ENCODE measurements around the gene IL3RA.
"Not testable (repeated sequence)": the region's sequence is repeated elsewhere in the genome, so short reads cannot be mapped to it uniquely, and the experiment has no call there.

Gene IL3RA

DNA sequence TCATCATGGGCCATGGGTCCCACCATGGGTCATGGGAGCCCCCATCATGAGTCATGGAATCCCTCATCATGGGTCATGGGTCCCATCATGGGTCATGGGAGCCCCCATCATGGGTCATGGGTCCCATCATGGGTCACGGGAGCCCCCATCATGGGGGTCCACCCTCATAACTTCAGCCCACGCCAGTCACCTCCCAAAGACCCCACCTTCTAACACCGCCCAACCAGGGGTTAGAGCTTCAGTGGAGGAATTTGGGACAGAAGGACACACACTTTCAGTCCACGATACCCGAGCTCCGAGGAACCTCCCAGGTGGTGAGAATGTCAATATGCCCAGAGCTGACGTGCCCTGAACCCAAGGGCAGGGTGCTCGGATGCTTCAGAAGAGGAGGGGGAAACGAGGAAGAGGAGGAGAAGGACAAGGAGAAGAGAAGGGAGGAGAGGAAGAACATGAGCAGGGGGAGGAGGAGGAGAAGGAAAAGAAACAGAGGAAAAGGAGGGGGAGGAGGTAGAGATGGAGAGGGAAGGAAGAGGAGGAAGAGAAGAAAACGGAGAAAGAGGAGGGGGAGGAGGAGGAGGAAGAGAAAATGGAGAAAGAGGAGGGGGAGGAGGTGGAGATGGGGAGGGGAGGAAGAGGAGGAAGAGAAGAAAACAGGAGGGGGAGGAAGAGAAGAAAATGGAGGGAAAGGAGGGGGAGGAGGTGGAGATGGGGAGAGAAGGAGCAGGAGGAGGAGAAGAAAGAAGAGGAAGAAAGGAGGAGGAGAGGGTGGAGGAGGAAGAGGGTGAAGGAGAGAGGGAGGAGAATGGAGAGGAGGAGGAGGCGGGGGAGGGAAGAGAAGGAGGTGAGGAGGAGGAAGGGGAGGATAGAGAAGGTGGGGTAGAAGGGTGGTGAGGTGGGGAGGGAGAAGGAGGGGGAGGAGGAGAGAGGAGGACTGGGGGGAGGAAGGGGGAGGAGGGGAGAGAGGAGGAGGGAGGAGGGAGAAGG lies 17.7 kb downstream of the IL3RA start:
- Mint-ChIP-seq H3K27ac (no peak overlapping the region), H3K4me1 (no peaks in the 10 kb centered on the region), H3K36me3 (ENCODE audit: low read depth) (peaks cover 6% of the 10 kb centered on the region), H3K9me3 (no peaks in the 10 kb centered on the region), H3K4me3 (no peak overlapping the region), H3K27me3 (no peaks in the 10 kb centered on the region)
- DNase-seq, result no peak
- ATAC-seq, result no peak

DNA sequence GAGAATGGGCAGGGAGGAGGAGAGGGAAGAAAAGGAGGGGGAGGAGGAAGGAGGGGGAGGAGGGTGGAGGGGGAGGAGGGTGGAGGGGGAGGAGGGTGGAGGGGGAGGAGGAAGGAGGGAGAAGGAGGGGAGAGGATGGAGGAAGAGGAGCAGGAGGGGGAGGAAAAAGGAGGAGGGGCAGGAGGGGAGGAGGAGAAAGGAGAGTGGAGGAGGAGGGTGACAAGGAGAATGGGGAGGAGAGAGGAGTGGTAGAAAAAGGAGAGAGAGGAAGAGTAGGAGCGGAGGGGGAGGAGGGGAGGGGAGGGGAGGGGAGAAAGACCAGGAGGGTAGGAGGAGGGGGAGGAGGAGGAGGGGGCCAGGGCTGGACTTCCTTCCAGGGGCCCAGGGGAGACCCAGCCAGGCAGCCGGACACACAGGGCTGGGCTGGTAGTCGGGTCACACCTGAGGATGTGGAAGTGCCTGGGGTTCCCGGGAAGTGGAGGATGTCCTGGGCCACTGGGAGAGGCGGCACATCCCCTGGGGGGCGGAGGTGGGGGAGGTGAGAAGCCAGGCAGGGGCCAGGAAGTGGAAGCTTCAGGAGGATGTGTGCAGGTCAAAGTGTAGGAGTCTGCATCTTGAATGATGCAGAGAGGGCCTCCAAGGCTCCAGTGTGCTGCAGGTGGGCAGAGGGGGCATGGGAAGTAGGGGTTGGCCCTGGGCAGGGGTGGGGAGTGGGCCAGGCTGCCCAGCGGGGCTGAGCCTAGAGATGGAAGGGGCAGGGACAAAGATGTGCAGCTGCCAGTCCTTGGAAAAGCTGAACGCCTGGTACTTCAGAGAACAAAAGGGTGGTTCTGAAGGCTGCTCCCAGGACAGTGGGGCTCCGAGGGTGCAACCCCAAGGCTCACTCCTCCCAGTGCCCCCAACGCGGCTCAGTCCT lies 18.8 kb downstream of the IL3RA start:
- H3K4me1 Mint-ChIP-seq, result no peaks in the 10 kb centered on the region
- H3K27ac Mint-ChIP-seq, result no peak overlapping the region
- no peaks in the 10 kb centered on the region for H3K9me3 Mint-ChIP-seq
- ATAC-seq (no peak), DNase-seq (no peak)
- peaks cover 6% of the 10 kb centered on the region for H3K36me3 Mint-ChIP-seq (ENCODE audit: low read depth)
- H3K27me3 Mint-ChIP-seq, result no peaks in the 10 kb centered on the region
- no peak overlapping the region for H3K4me3 Mint-ChIP-seq

DNA sequence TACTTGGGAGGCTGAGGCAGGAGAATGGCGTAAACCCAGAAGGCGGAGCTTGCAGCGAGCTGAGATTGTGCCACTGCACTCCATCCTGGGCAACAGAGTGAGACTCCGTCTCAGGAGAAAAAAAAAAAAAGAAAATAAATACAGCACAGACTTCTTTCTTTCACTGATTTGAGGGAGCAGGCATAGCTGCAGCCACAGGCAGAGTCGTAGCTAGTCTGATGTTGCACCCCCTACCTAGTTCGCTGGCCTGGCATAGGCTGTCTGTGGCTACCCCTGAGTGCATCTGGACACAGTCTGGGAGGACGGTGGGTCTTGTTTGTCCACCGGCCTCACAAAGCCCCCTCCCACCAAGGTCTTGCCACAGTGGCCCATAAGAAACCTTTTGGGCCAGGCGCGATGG lies 21.4 kb downstream of the IL3RA start:
- no peaks in the 10 kb centered on the region for H3K27me3 Mint-ChIP-seq
- ATAC-seq (no peak), DNase-seq (no peak)
- H3K36me3 Mint-ChIP-seq (ENCODE audit: low read depth), result peaks cover 14% of the 10 kb centered on the region
- H3K4me3 Mint-ChIP-seq, result no peak overlapping the region
- peaks cover 6% of the 10 kb centered on the region for H3K4me1 Mint-ChIP-seq
- H3K9me3 Mint-ChIP-seq, result no peaks in the 10 kb centered on the region
- no peak overlapping the region for H3K27ac Mint-ChIP-seq

DNA sequence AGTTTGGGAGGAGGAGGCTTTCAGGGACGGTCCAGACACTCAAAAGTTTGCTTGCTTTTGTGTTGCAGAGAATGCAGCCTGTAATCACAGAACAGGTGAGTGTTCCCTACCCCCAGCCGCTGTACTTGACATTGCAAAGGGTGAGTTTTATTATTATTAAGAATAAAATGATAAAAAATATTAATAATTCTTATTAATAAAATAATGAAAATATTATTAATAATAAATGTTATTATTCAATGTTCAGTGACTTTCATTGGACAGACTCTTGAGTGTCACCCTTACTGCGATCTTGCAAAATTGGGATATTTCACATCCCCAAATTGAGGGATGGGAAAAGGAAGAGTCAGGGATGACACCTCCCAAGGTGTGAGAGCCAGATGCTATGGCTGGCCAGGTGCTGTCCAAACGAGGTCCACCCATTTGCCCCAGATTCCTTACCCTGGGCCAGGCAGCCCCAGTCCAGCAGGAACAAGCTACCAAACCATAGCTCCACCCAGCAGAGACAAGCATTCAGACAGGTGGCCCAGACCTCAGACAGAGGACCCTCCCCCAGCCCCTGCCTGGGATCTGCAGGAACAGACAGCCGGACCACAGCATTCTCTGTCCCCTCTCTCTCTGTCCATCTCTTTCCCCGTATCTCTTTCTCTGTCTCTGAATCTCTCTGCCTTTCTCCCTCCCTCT lies 22.4 kb downstream of the IL3RA start:
- H3K4me3 Mint-ChIP-seq, result no peak overlapping the region
- peaks cover 6% of the 10 kb centered on the region for H3K4me1 Mint-ChIP-seq
- H3K9me3 Mint-ChIP-seq, result no peaks in the 10 kb centered on the region
- ATAC-seq (no peak), DNase-seq (no peak)
- H3K27me3 Mint-ChIP-seq, result no peaks in the 10 kb centered on the region
- peaks cover 14% of the 10 kb centered on the region for H3K36me3 Mint-ChIP-seq (ENCODE audit: low read depth)
- H3K27ac Mint-ChIP-seq, result no peak overlapping the region

DNA sequence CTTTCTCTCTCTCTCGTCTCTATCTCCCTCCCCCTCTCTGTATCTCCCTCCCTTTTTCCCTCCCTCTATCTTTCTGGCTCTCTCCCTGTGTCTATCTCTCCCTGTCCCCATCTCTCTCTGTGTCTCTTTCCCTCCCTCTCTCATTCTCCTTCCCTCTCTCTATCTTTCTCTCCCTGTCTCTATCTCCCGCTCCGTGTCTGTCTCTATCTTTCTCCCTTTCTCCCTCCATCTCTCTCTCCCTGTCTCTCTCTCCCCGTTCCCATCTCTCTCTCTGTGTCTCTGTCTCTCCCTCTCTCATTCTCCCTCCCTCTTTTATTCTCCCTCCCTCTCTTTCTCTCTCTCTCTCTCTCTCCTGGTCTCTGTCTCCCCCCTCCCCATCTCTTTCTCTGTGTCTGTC lies 22.9 kb downstream of the IL3RA start:
- H3K4me1 Mint-ChIP-seq, result peaks cover 6% of the 10 kb centered on the region
- no peak overlapping the region for H3K27ac Mint-ChIP-seq
- no peak overlapping the region for H3K4me3 Mint-ChIP-seq
- DNase-seq (no peak), ATAC-seq (no peak)
- H3K36me3 Mint-ChIP-seq (ENCODE audit: low read depth), result peaks cover 14% of the 10 kb centered on the region
- no peaks in the 10 kb centered on the region for H3K27me3 Mint-ChIP-seq
- no peaks in the 10 kb centered on the region for H3K9me3 Mint-ChIP-seq

DNA sequence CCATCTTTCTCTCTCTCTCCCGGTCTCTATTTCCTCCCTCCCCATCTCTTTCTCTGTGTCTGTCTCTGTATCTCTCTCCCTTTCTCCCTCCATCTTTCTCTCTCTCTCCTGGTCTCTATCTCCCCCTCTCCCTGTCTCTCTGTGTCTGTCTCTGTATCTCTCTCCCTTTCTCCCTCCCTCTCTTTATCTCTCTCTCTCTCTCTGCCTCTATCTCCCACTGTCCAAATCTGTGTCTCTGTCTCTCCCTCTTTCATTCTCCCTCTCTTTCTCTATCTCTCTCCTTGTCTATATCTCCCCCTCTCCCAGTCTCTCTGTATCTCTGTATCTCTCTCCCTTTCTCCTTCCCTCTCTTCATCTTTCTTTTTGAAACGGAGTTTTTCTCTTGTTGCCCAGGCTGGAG lies 23.6 kb downstream of the IL3RA start:
- no peak for ATAC-seq
- no peak overlapping the region for H3K27ac Mint-ChIP-seq

DNA sequence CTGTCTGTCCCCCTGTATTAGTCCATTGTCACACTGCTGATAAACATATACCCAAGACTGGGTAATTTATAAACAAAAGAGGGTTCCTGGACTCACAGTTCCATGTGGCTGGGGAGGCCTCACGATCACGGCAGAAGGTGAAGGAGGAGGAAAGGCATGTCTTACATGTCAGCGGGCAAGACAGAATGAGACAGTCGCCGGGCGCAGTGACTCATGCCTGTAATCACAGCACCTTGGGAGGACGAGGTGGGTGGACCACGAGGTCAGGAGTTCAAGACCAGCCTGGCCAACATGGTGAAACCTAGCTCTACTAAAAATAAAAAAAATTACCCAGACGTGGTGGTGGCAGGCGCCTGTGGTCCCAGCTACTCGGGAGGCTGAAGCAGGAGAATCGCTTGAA lies 24.7 kb downstream of the IL3RA start:
- Mint-ChIP-seq H3K4me3 (no peak overlapping the region), H3K27ac (no peak overlapping the region), H3K9me3 (no peaks in the 10 kb centered on the region), H3K27me3 (no peaks in the 10 kb centered on the region), H3K4me1 (peaks cover 8% of the 10 kb centered on the region), H3K36me3 (ENCODE audit: low read depth) (peaks cover 17% of the 10 kb centered on the region)
- DNase-seq (peak; percentile 18), ATAC-seq (no peak)

More for the DNA sequence above, 23.6 kb downstream of the IL3RA start:
- Mint-ChIP-seq H3K9me3 (no peaks in the 10 kb centered on the region), H3K4me1 (peaks cover 8% of the 10 kb centered on the region), H3K36me3 (ENCODE audit: low read depth) (peaks cover 17% of the 10 kb centered on the region), H3K4me3 (no peak overlapping the region), H3K27me3 (no peaks in the 10 kb centered on the region)
- DNase-seq, result no peak

DNA sequence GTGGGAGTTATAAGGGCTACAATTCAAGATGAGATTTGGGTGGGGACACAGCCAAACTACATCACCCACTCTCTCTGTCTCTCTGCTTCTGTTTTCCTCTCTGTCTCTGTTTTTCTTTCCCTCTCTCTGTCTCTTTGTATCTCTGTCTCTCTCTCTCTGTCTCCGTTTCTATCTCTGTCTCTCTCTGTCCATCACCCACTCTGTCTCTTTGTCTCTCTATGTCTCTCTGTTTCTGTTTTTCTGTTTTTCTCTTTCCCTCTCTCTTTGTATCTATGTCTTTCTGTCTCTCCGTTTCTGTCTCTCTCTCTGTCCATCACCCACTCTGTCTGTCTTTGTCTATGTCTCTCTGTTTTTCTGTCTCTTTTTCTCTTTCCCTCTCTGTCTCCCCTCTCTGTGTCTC lies 25.3 kb downstream of the IL3RA start:
- Mint-ChIP-seq H3K27me3 (no peaks in the 10 kb centered on the region), H3K36me3 (ENCODE audit: low read depth) (peaks cover 17% of the 10 kb centered on the region), H3K9me3 (no peaks in the 10 kb centered on the region), H3K27ac (no peak overlapping the region), H3K4me1 (peaks cover 8% of the 10 kb centered on the region), H3K4me3 (no peak overlapping the region)
- ATAC-seq (no peak), DNase-seq (no peak)

DNA sequence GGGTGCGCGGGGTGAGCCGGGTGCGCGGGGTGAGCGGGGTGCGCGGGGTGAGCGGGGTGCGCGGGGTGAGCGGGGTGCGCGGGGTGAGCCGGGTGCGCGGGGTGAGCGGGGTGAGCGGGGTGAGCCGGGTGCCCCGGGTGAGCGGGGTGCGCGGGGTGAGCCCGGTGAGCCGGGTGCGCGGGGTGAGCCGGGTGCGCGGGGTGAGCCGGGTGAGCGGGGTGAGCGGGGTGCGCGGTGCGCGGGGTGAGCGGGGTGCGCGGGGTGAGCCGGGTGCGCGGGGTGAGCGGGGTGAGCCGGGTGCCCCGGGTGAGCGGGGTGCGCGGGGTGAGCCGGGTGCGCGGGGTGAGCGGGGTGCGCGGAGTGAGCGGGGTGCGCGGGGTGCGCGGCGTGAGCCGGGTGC lies 29.8 kb downstream of the IL3RA start:
- H3K27me3 Mint-ChIP-seq, result not testable (repeated sequence)

DNA sequence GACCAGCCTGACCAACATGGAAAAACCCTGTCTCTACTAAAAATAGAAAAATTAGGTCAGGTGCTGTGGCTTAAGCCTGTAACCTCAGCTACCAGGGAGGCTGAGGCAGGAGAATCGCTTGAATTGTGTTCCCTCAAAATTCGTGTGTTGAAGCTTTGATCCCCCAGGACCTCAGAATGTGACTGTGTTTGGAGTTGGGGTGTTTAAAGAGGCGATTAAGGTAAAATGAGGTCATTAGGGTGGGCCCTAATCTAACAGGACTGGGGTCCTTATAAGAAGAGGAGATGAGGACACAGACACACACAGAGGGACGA lies 31.8 kb downstream of the IL3RA start:
- ATAC-seq (peak; percentile 49), DNase-seq (no peak)
- Mint-ChIP-seq H3K4me1 (peaks cover 10% of the 10 kb centered on the region), H3K9me3 (no peaks in the 10 kb centered on the region), H3K36me3 (ENCODE audit: low read depth) (peaks cover 7% of the 10 kb centered on the region), H3K4me3 (no peak overlapping the region), H3K27ac (no peak overlapping the region), H3K27me3 (no peaks in the 10 kb centered on the region)

More for the DNA sequence above, 29.8 kb downstream of the IL3RA start:
- DNase-seq, ATAC-seq, H3K4me3 Mint-ChIP-seq, H3K9me3 Mint-ChIP-seq, H3K27ac Mint-ChIP-seq: not testable (repeated sequence)
- peaks cover 12% of the 10 kb centered on the region for H3K36me3 Mint-ChIP-seq (ENCODE audit: low read depth)
- peaks cover 14% of the 10 kb centered on the region for H3K4me1 Mint-ChIP-seq

DNA sequence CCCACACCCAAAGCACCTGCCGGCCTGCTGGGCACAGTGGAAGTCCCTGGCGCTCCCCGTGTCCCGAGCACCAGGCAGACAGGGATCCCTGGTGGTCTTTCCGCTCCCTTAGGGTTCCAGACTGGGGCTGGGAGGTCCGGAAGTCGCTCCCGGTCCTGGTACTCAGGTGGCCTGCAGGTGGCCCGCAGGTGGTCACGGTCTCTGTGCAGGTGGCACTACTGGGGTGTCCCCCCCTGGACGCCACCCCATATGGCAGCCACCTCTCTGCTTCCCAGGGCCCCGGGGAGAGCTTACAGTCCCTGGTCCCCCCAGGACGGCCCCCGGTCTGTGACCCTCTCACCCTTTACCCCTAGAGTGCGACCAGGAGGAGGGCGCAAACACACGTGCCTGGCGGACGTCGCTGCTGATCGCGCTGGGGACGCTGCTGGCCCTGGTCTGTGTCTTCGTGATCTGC lies 41.7 kb downstream of the IL3RA start:
- DNase-seq, result no peak
- H3K27me3 Mint-ChIP-seq, result no peaks in the 10 kb centered on the region
- H3K27ac Mint-ChIP-seq, result no peak overlapping the region
- peaks cover 4% of the 10 kb centered on the region for H3K4me1 Mint-ChIP-seq
- no peak for ATAC-seq
- peaks cover 1% of the 10 kb centered on the region for H3K36me3 Mint-ChIP-seq (ENCODE audit: low read depth)
- no peaks in the 10 kb centered on the region for H3K9me3 Mint-ChIP-seq
- H3K4me3 Mint-ChIP-seq, result no peak overlapping the region

DNA sequence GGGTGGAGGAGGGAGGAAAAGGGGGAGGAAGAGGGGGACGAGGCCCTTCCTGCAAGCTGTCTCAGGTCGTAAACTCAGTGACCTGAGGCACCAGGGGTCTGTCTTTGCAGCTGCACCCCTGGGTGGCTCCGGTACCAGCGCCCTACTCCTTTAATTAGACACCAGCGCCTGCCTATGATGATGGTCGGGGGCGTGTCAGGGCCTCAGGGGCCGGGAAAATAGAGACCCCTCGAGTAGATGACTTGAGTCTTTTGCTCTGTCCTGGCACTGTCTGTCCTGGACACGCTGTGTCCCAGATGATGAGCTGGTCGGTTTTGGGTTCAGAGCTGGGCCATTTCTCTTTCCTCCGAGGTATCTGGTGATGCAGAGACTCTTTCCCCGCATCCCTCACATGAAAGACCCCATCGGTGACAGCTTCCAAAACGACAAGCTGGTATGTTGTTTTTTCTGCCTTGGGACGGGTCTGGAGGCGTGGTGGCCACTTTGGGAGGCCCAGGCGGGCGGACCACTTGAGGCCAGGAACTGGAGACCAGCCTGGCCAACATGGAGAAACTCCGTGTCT lies 44.2 kb downstream of the IL3RA start:
- H3K36me3 Mint-ChIP-seq (ENCODE audit: low read depth), result peaks cover 19% of the 10 kb centered on the region
- peaks cover 4% of the 10 kb centered on the region for H3K4me1 Mint-ChIP-seq
- H3K27me3 Mint-ChIP-seq, result no peaks in the 10 kb centered on the region
- ATAC-seq (no peak), DNase-seq (no peak)
- H3K4me3 Mint-ChIP-seq, result no peak overlapping the region
- no peaks in the 10 kb centered on the region for H3K9me3 Mint-ChIP-seq
- H3K27ac Mint-ChIP-seq, result no peak overlapping the region

DNA sequence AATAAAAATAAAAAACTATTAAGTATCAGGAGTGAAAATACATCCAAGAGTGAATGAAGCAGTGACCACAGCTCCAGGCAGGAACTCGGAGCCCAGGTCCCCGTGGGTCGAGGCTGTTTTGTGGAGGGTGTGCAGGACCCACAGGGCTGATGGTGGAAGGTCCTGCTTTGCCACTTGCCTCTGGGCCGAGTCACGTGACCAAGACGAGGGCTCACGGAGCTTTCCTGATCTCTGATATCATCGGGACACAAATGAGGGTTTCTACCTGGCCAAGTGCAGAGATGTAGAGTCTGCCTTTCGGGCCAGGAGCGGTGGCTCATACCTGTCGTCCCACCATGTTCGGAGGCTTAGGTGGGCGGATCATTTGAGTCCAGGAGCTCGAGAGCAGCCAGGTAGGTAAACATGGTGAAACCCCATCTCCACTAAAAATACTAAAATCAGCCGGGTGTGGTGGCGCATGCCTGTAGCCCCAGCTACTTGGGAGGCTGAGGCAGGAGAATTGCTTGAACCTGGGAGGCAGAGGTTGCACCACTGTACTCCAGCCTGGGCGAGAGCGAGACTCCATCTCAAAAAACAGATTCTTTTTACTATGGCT lies 48.2 kb downstream of the IL3RA start:
- H3K4me1 Mint-ChIP-seq, result peaks cover 27% of the 10 kb centered on the region

More for the DNA sequence above, 48.2 kb downstream of the IL3RA start:
- peaks cover 53% of the 10 kb centered on the region for H3K36me3 Mint-ChIP-seq (ENCODE audit: low read depth)
- H3K27me3 Mint-ChIP-seq, result no peaks in the 10 kb centered on the region
- H3K27ac Mint-ChIP-seq, result no peak overlapping the region
- no peaks in the 10 kb centered on the region for H3K9me3 Mint-ChIP-seq
- H3K4me3 Mint-ChIP-seq, result no peak overlapping the region
- no peak for ATAC-seq
- no peak for DNase-seq

Data from activated naive CD8-positive, alpha-beta T cell treated with anti-CD3 and anti-CD28 coated beads, Interleukin-2, amount 50 U/mL, for 24 hours (primary cell).